ENCODE results near the gene SRPRA. TPM values are rescaled to one million over a fixed set of nuclear protein-coding genes. Genes with fewer than 3 reads are reported as not detected.

Gene SRPRA
- total and polyA plus RNA-seq, 4 experiments from 2014 or later: 132 to 176 (median 158) TPM

Other genes starting within 250 kb of the SRPRA start
- 1 to 10 TPM; 2.7 to 3.1 TPM for gene CDON, start 206.0 kb downstream of the SRPRA start, total RNA-seq
- gene CDON, start 206.0 kb downstream of the SRPRA start, polyA plus RNA-seq: under 1 TPM; 0.03 to 0.54 TPM
- gene RPUSD4, start 57.2 kb downstream of the SRPRA start, total RNA-seq: 10 to 100 TPM; 39.3 to 41.2 TPM
- gene RPUSD4, start 57.2 kb downstream of the SRPRA start, polyA plus RNA-seq: 10 to 100 TPM; 18.5 to 19.8 TPM
- gene FAM118B, start 57.1 kb downstream of the SRPRA start, total RNA-seq: 10 to 100 TPM; 12.6 to 13.2 TPM
- 10 to 100 TPM in 1 of 2 donors, 1 to 10 TPM in 1; 8.4 to 13.7 TPM for gene FAM118B, start 57.1 kb downstream of the SRPRA start, polyA plus RNA-seq
- 10 to 100 TPM; 30.5 to 32.5 TPM for gene FOXRED1, start 259 bp upstream of the SRPRA start, total RNA-seq
- 10 to 100 TPM; 18.7 to 27.3 TPM for gene FOXRED1, start 259 bp upstream of the SRPRA start, polyA plus RNA-seq
- 10 to 100 TPM; 25.4 to 27.4 TPM for gene TIRAP, start 14.2 kb upstream of the SRPRA start, total RNA-seq
- 10 to 100 TPM in 1 of 2 donors, 1 to 10 TPM in 1; 5.9 to 12.8 TPM for gene TIRAP, start 14.2 kb upstream of the SRPRA start, polyA plus RNA-seq
- gene DCPS, start 35.2 kb upstream of the SRPRA start, total RNA-seq: 10 to 100 TPM; 20.2 to 21.2 TPM
- gene DCPS, start 35.2 kb upstream of the SRPRA start, polyA plus RNA-seq: 10 to 100 TPM; 40.3 to 48.0 TPM
- 1 to 10 TPM; 2.6 TPM for gene ST3GAL4, start 86.8 kb upstream of the SRPRA start, total RNA-seq
- gene ST3GAL4, start 86.8 kb upstream of the SRPRA start, polyA plus RNA-seq: 1 to 10 TPM; 4.6 to 5.9 TPM